ENCODE measurements around the gene IFT80. TPM values are rescaled to one million over a fixed set of nuclear protein-coding genes. Genes with fewer than 3 reads are reported as not detected.

The IFT80 gene
- total RNA-seq, 1 donor from 2014 or later: 43.3 TPM

- H3K4me3 Mint-ChIP-seq (ENCODE audit: unreplicated experiment): no peak overlapping the region
- TF ChIP-seq CTCF (IDR thresholded peaks at IDR 0.05): no peak
- no peaks in the 10 kb centered on the region for H3K9me3 Mint-ChIP-seq (ENCODE audit: unreplicated experiment)
- peaks cover 5% of the 10 kb centered on the region for H3K4me1 Mint-ChIP-seq (ENCODE audit: unreplicated experiment)
- H3K27ac Mint-ChIP-seq (ENCODE audit: unreplicated experiment): no peak overlapping the region
- DNase-seq (ENCODE audit: extremely low spot score, unreplicated experiment): no peak
- no peaks in the 10 kb centered on the region for H3K36me3 Mint-ChIP-seq (ENCODE audit: unreplicated experiment)
- peaks cover 80% of the 10 kb centered on the region for H3K27me3 Mint-ChIP-seq (ENCODE audit: unreplicated experiment)
These were observed 178.0 kb downstream of the IFT80 start for GRCh38 chr3:160221019-160221418.

DNA sequence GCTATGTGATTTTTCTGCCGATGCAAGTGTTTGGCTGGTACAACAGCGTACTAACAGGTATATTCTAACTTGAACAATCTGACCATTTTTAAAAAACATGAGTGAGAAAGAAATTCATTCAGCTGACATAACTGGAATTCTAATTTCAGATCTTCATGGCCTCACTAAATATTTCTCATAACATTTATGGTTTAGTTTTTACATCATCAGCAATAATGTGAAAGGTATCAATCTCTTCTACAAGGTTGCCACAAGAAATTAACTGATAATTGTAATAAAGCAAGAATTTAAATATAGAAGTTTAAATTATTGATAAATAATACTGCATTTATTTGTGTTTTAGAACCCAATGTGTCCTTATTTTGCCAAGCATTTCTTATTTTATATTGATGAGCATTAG lies 179.0 kb downstream of the IFT80 start:
- Mint-ChIP-seq H3K27me3 (ENCODE audit: unreplicated experiment) (peaks cover 81% of the 10 kb centered on the region), H3K27ac (ENCODE audit: unreplicated experiment) (no peak overlapping the region), H3K4me1 (ENCODE audit: unreplicated experiment) (peaks cover 4% of the 10 kb centered on the region), H3K9me3 (ENCODE audit: unreplicated experiment) (no peaks in the 10 kb centered on the region), H3K4me3 (ENCODE audit: unreplicated experiment) (no peak overlapping the region), H3K36me3 (ENCODE audit: unreplicated experiment) (no peaks in the 10 kb centered on the region)
- TF ChIP-seq CTCF (IDR thresholded peaks at IDR 0.05): no peak
- no peak for DNase-seq (ENCODE audit: extremely low spot score, unreplicated experiment)

GRCh38 chr3:160218136-160218535 lies 180.9 kb downstream of the IFT80 start:
- no peaks in the 10 kb centered on the region for H3K4me1 Mint-ChIP-seq (ENCODE audit: unreplicated experiment)
- H3K36me3 Mint-ChIP-seq (ENCODE audit: unreplicated experiment): no peaks in the 10 kb centered on the region
- peaks cover 79% of the 10 kb centered on the region for H3K27me3 Mint-ChIP-seq (ENCODE audit: unreplicated experiment)
- H3K9me3 Mint-ChIP-seq (ENCODE audit: unreplicated experiment): no peaks in the 10 kb centered on the region
- H3K4me3 Mint-ChIP-seq (ENCODE audit: unreplicated experiment): no peak overlapping the region
- TF ChIP-seq CTCF (IDR thresholded peaks at IDR 0.05): no peak
- no peak for DNase-seq (ENCODE audit: extremely low spot score, unreplicated experiment)
- H3K27ac Mint-ChIP-seq (ENCODE audit: unreplicated experiment): no peak overlapping the region

DNA sequence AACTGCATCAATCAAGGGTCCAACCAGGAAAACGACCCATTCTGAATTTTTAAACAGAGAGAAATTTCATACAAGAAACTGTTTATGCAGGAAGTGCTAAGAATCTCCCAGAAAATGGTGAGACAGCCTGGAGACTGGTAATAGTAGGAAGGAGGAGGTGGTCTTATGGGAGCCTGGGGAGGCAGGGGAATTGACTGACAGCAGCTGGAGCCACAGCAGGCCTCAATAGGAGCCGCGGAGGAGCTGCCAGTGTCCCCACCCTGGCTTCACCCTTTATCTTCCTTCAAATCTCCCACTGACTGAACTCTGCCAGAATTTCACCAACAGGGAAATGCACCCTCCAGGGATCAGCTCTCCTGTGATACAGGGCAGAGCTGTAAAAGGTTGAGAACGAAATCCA lies 181.3 kb downstream of the IFT80 start:
- no peak for TF ChIP-seq CTCF (IDR thresholded peaks at IDR 0.05)
- no peak for DNase-seq (ENCODE audit: extremely low spot score, unreplicated experiment)
- H3K9me3 Mint-ChIP-seq (ENCODE audit: unreplicated experiment): no peaks in the 10 kb centered on the region
- no peak overlapping the region for H3K4me3 Mint-ChIP-seq (ENCODE audit: unreplicated experiment)
- no peaks in the 10 kb centered on the region for H3K4me1 Mint-ChIP-seq (ENCODE audit: unreplicated experiment)
- H3K27ac Mint-ChIP-seq (ENCODE audit: unreplicated experiment): no peak overlapping the region
- no peaks in the 10 kb centered on the region for H3K36me3 Mint-ChIP-seq (ENCODE audit: unreplicated experiment)
- peaks cover 79% of the 10 kb centered on the region for H3K27me3 Mint-ChIP-seq (ENCODE audit: unreplicated experiment)

DNA sequence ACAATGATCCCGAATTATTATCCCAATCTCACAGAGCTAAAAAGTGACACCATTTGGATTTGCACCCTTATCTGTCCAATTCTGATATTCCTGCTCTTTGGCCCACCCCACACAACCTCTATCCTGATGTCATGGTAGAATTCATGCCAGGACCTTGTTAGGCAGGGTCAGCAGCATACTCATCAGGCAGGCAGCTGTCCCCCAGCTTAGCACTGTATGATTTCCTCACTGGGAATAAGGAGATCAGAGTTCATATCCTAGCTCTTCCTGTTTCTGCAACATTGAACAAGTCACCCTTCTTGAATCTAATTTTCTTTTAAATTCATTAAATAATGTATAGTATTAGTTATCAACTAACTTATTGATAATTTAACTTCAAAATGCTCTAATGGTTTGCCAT lies 185.8 kb downstream of the IFT80 start:
- peaks cover 4% of the 10 kb centered on the region for H3K9me3 Mint-ChIP-seq (ENCODE audit: unreplicated experiment)
- no peak for DNase-seq (ENCODE audit: extremely low spot score, unreplicated experiment)
- H3K36me3 Mint-ChIP-seq (ENCODE audit: unreplicated experiment): no peaks in the 10 kb centered on the region
- peaks cover 66% of the 10 kb centered on the region for H3K27me3 Mint-ChIP-seq (ENCODE audit: unreplicated experiment)
- no peak overlapping the region for H3K4me3 Mint-ChIP-seq (ENCODE audit: unreplicated experiment)
- no peak overlapping the region for H3K27ac Mint-ChIP-seq (ENCODE audit: unreplicated experiment)
- no peak for TF ChIP-seq CTCF (IDR thresholded peaks at IDR 0.05)
- no peaks in the 10 kb centered on the region for H3K4me1 Mint-ChIP-seq (ENCODE audit: unreplicated experiment)

Measured in osteocyte (in vitro differentiated cells).